HepG2 (cell line): ENCODE results near the gene SLC15A2. TPM values are rescaled to one million over a fixed set of nuclear protein-coding genes. Genes with fewer than 3 reads are reported as not detected.

Experiments used
- HMGA1 ChIP-seq: sonication (generic); formaldehyde crosslinking; conservative IDR thresholded peaks from 2 replicates; pipeline ENCODE4 v1.4.0; 2020; ENCODE audit warnings: missing genetic modification reagents
- MLX ChIP-seq: IDR thresholded peaks from 2 replicates; pipeline ENCODE4 v1.6.1; 2016
- PHF21A ChIP-seq: sonication (generic); formaldehyde crosslinking; IDR thresholded peaks from 2 replicates; pipeline ENCODE4 v1.5.0; 2020; ENCODE audit warnings: mild to moderate bottlenecking, missing genetic modification reagents
- ZBTB40 ChIP-seq, 2 experiments: fragments of 450-650 bp in 1 of 2; sonication (generic) in 1 of 2; formaldehyde crosslinking in 1 of 2; IDR thresholded peaks; 2 replicates each; pipeline versions ENCODE4 v1.6.1 to v1.8.0; 2016 to 2022; ENCODE audit warnings: antibody characterized with exemption in 1 of 2, mild to moderate bottlenecking in 1 of 2, missing genetic modification reagents in 1 of 2
- ZNF414 ChIP-seq: sonication (generic); formaldehyde crosslinking; IDR thresholded peaks from 2 replicates; pipeline ENCODE4 v1.5.0; 2020; ENCODE audit warnings: missing genetic modification reagents
- ZNF431 ChIP-seq: sonication (generic); formaldehyde crosslinking; IDR thresholded peaks from 2 replicates; pipeline ENCODE4 v1.9.0; 2022; ENCODE audit warnings: missing genetic modification reagents, low read depth, mild to moderate bottlenecking, borderline replicate concordance
- ZSCAN21 ChIP-seq: sonication (generic); formaldehyde crosslinking; IDR thresholded peaks from 2 replicates; pipeline ENCODE4 v1.8.0; 2022; ENCODE audit warnings: mild to moderate bottlenecking, missing genetic modification reagents, moderate library complexity, borderline replicate concordance
- ZUFSP ChIP-seq: sonication (generic); formaldehyde crosslinking; IDR thresholded peaks from 2 replicates; pipeline ENCODE4 v1.9.0; 2021; ENCODE audit warnings: missing genetic modification reagents, mild to moderate bottlenecking, borderline replicate concordance
- polyA plus RNA-seq, 8 experiments: library from polyadenylated mRNA; depleted of rRNA in 3 of 8; stranded (reverse) in 7 of 8; unstranded in 1 of 8; fragments of >200 nt; fragmentation: Illumina TruSeq in 4 of 8; extraction: Trizol in 4 of 8; gene quantifications; 2 replicates each; pipeline versions ENCODE4 v1.2.1 to v1.2.3, GENCODE V29; 2011 to 2016; ENCODE audit warnings: low read depth in 4 of 8, missing spikeins in 1 of 8, mixed read lengths in 1 of 8; ENCODE audit not compliant: insufficient read depth in 1 of 8
- total RNA-seq, 5 experiments: library from RNA; depleted of rRNA; stranded (reverse); fragments of >200 nt; fragmentation: Illumina TruSeq; extraction: Trizol; gene quantifications; 2 replicates each; pipeline ENCODE4 v1.2.3, GENCODE V29; 2016; ENCODE audit warnings: low read depth in 1 of 5

Gene SLC15A2
- total and polyA plus RNA-seq, 2 of the 13 experiments (the other 11 are each of a cell fraction or from before 2014, with no cell fraction given): 1.0 to 1.4 TPM

- TF ChIP-seq ZUFSP (CRISPR knock-in tag) (no peak), ZBTB40 (IDR thresholded peaks at IDR 0.05) (no peak), ZBTB40 (CRISPR knock-in tag; IDR thresholded peaks at IDR 0.05) (no peak), HMGA1 (CRISPR knock-in tag) (no peak), PHF21A (CRISPR knock-in tag) (no peak), ZNF431 (CRISPR knock-in tag) (no peak), ZNF414 (CRISPR knock-in tag) (no peak), MLX (CRISPR knock-in tag) (no peak), ZSCAN21 (CRISPR knock-in tag) (no peak)
- TF ChIP-seq, all 625 proteins: peak for 0
Observed at GRCh38 chr3:121918779-121919483, 24.7 kb downstream of the SLC15A2 start (continued).
